Kidney tubule cell (primary cell): Measurements from ENCODE around the gene MMP25.

Experiments used
- DNase-seq: peaks from one replicate; pipeline ENCODE4 v3.0.0-alpha.2; 2018; ENCODE audit warnings: low spot score

The MMP25 gene

GRCh38 chr16:3095869-3096268 lies 49.5 kb downstream of the MMP25 start:
- no peak for DNase-seq

GRCh38 chr16:3096362-3096761 lies 50.0 kb downstream of the MMP25 start:
- DNase-seq: no peak

GRCh38 chr16:3097266-3097665 lies 50.9 kb downstream of the MMP25 start:
- DNase-seq: no peak

GRCh38 chr16:3098459-3099394 lies 52.4 kb downstream of the MMP25 start, which contains the start of gene ZSCAN10:
Gene ZSCAN10, minus strand, starts transcription at chr16:3099294. Its CDS starts 6,357 bp downstream, at chr16:3092937.
- no peak for DNase-seq

GRCh38 chr16:3099395-3099731 lies 53.0 kb downstream of the MMP25 start:
- no peak for DNase-seq

GRCh38 chr16:3099732-3100499 lies 53.6 kb downstream of the MMP25 start:
- DNase-seq: peak; percentile 75

GRCh38 chr16:3101018-3101840 lies 54.9 kb downstream of the MMP25 start:
- peak; percentile 47 for DNase-seq

- no peak for DNase-seq
Measured at GRCh38 chr16:3101841-3102470, 55.6 kb downstream of the MMP25 start.

- peak; percentile 94 for DNase-seq
Measured at GRCh38 chr16:3106205-3106928, 60.0 kb downstream of the MMP25 start.
